Activated CD8-positive, alpha-beta memory T cell treated with anti-CD3 and anti-CD28 coated beads, Interleukin-2, amount 50 U/mL, for 1 hour (primary cell): ENCODE measurements around the gene ADISSP.

Experiments used
- DNase-seq: peaks from one replicate; pipeline ENCODE4 v3.0.0-alpha.2; 2020; ENCODE audit errors: extremely low read depth

Gene ADISSP

DNA sequence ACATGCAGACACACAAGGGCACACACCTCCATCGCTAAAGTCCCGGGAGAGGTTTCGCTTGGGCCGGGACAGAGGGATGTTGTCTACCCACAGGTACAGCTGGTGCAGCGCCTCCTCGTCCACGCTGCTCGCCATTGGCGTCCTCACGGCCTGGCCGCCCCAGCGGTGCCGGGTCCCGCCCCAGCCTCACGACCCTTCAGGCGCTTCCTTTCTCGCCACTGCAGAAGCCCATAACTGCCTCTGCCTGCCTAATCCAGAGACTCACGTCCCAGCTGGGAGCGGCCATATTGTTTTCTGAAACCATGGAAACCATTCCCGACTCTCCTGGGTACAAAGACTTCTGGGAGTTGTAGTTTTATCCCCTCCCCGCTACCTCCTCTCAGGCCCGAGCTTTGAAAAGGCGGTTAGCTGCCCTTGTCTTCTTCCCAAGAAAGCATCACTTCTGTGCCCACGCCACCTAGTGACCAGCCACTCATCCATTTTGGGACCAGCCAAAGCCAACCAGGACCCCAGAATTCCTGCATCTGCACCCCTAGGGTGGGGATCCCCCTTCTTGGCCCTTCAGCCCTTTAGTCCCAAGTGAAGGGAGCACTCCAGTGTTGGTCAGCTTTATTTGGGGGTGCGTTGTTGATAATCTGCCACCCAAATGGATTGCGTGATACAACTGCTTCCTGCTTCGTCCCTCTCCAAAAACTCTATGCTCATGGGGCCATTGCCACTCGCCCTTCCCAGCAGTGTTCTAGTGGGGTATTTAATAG, 13.8 kb upstream of the ADISSP start, which contains the start of gene SPEF1:
Gene SPEF1 (minus strand): TSS at position 296 of the 758 bp plus-strand sequence. CDS start 161 bp downstream, at position 135.
- no peak for DNase-seq

GRCh38 chr20:3778976-3779375, 11.4 kb upstream of the ADISSP start:
- no peak for DNase-seq

DNA sequence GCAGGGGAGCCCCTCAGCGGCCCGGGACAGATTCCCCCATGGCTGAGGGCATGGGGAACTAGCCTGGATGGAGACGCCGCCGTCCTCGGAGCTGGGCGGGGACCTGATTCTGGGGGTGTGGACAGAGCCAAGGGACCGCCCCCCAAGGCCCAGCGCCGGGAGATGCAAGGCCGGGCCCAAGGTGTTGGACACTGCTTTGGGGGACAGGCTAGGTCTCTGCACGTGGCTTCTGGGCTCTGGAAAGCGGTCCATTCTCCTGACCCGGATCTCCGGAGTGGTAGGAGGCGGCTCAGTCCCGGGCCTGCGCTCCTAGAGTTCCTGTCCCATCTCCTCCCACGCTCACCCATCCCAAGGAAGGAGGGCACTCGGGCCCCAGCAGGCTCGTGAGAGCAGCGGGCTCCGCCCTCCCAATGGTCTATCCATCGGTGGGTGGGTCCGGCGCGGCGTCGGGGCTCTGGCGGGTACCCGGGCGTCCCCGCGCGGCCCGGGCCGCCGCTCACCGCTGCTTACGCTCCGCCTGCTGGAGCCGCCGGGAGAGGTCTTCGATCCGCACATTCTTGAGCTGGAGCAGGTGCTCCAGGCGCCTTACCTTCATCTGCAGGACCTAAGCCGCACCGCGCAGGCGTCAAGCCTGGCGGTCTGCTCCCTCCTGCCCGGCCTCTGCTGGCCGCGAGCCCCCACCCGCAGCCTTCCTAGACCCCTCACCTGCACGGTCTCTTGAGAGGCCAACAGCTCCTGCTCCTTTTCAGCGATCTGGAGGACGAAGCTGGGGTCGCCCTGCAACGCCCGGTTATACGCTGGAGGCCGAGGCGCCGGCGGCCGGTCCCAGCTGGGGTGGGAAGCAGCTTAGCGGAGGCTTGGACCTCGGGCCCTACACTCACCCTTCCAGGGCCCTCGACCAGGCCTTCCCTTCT, 10.4 kb upstream of the ADISSP start:
- no peak for DNase-seq

GRCh38 chr20:3777381-3777715, 9.8 kb upstream of the ADISSP start:
- DNase-seq, result no peak

- no peak for DNase-seq
Measured at GRCh38 chr20:3775457-3776108, 8.0 kb upstream of the ADISSP start.

- DNase-seq, result no peak
Measured at GRCh38 chr20:3771552-3772058, 4.1 kb upstream of the ADISSP start.

DNA sequence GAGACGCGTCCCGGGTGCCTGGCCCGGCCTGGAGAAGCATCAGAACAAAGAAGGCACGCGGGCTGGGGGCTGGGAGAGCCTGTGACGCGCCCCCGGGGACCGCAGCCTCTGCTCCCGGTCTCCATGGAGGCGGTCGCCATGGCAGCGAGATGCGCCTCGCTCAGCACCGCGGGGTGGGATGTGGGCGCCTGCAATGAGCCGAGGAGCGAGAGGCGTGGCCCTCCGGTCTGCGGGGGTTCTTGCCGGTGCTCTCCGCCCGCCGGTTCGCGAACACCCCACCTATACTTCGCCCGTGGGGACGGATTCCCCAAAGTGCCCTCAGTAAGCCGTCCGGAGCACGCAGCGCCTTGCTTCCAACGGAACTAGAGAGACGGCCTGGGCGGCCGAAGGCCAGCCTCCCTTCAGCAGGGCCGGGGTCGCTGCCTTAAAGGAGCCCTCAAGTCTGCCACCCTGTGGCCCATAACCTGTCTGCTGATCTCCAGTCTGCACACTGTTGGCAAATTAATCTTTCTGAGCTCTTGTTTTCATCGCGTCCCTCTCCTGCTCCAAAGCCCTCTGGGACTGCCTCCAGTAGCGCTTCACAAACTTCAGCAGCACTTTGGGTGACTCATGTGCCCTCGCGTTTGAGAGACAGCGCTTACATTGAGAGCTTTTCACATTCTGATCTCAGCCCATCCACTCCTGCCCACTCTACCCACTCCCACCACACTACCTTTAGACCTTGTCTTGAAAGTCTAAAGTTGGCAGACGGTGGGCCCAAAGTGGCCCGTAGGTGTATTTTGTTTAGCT, 983 bp upstream of the ADISSP start:
- DNase-seq, result peak; percentile 60

GRCh38 chr20:3767110-3767426, 485 bp downstream of the ADISSP start:
- DNase-seq, result no peak

GRCh38 chr20:3766422-3767109, 987 bp downstream of the ADISSP start:
- no peak for DNase-seq

DNA sequence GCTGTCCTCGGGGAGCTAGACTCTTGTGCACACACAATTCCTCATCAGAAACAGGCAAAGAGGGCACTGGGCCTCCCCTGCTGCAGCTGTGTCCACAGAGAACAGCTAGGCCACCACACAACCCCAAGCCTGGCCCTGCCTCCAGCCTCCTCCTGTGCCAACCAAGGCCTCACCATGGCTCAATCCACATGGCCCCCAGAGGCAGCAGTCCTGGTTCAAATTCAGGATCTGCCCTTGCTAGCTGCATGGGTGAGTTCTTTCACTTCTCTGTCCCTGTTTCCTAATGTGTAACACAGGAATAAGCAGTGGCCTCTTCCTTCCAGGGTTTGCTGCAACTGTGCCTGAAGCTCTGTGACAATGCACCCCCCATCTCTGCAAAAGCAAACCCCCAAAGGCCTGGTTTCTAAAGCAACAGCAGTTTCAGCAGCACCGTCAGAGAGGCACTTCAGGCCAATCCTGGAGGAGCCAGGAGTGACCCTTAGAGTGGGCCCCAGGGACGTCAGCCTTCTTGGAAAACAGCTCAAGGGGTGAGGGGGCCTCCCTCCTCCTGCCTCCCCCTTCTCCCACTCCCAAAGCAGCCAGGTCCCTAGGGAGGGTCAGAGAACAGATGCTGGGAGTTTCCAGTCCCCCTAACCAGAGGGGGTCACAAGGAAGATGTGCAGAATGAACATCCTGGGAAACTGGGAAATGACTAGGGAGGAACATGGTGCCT, 2.2 kb downstream of the ADISSP start:
- DNase-seq, result no peak

- DNase-seq, result no peak
Measured at GRCh38 chr20:3764659-3765058, 2.9 kb downstream of the ADISSP start.

DNA sequence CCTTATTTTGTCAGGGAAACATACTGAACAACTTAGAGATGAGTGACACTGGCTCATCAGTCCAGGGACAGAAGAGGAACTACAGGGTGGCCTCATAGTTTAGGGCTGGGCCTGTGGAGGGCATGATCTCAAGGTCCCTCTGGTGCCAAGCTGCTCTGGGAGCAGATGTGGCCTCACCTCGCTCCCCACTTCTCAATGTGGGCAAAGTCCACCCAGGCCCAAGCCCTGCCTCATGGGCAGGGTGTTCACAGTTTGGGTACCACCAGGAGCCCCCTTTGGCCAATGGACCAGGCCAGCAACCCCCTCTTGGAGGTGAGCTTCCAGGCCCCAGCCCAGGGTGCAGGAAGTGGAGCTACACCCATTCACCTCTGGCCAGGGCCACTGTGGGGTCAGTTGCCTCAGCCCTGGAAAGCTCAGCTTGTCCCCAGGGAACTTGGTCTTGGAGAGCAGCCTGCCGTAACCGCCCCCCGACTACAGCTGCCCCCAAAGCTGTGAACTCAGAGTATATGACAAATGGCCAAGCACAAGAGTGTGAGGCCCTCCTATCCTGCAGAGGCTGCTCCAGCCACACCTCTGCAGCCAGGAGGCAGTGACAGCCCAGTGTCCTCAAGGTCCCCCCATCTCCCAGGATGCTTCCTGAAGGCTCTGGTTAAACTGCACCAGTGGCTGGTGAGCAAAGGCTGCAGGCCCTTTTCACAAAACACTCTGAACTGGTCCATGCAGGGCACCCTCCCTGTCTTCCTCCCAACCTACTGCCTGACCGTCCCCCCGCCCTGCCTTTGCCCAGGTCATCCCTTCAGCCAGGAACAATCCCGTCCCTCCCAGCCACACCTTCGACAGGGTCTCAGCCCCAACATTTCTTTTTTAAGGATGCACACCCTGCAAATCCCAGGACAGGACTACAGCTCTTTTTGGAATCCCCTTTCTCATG, 3.6 kb downstream of the ADISSP start:
- DNase-seq, result no peak

DNA sequence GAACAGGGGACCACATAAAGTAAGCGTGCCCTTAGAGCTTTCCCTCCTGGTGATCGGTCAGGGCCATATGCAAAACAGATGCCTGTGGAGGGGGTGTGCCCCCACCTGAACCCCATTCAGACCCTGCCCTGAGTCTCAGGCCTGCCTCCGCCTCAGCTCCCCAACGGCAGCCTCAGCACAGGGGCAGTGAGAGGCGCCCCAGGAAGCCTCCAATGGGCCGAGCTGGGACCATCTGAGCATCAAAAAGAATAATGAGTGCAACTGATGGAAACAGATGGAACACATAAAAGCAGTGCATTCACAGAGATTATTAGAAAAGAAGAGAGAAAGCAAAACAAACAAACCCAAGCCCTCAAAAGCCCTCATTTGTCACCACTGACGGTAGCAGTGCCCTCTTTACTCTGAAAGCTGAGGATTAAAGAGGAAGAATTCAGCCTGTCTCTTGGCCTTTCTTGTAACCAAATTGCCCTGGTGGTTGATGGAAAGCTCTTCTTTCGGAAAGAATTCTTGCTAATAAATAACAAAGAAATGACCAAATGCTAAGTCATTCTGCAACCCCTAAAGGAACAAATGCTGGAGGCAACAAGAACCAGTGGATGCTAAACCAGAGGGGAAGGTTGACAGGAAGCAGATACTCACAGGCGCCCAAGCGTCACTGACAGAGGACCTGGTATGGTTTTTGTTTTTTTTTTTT, 6.8 kb downstream of the ADISSP start:
- no peak for DNase-seq

DNA sequence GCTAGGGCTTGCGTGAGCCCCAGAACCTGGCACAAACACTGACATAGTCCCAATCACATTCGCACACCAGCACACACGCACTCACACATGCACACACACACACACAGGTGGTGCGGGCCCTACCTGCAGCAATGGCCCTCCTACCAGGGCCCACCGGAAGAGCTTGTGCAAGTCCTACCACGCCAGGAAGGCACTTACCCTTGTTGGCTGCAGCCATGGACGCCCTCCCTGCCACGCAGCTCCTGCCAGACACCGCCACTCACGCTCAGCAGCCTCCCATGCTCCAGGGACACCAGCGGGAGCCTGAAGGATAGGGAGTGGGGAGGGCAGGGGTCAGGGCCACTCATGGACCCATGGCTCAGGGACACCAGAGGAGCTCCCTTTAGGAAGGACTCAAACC, 7.7 kb downstream of the ADISSP start:
- DNase-seq, result no peak

DNA sequence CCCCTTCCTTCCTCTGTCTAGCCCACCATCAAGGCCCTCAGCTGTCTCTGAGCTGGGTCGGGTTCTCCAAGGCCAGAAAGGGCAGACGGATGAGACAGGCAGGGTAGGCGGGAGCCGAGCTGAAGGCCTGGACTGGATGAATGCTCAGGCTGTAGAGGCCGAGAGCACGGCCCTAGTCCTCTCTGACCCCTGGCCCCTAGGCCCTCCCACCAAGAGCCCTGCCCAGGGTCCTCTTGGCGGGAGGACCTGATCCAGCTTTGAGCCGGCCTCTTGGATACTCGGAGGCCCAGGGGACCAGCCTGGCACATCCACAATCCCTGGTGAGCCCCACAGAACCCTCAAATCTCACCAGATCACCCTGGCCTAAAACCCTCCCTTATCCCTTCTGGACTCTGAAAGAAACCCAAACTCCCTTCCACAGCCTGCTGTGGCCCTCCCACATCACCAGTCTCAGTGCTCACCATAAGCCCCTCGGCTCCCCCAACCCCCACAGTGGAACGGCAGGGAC, 8.2 kb downstream of the ADISSP start:
- DNase-seq, result no peak

DNA sequence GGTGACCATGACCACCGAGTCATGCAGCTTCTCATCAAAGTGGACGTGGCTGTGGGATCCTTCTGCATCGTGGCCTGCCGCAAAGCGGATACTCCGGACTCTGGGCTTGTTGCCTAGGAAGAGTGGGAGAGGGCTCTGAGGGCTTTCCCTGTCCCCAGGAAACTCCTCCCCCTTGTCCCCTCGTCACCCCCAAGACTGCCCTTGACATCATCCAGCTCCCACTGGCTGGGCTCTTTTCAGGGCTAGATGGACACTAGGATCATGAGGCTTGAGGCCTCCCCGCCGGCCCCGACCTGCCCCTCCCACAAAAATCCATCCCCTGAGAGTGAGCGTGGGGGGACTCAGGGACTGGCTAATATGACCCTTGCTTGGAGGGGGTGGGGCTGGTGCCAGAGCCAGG, 9.0 kb downstream of the ADISSP start:
- DNase-seq, result no peak

DNA sequence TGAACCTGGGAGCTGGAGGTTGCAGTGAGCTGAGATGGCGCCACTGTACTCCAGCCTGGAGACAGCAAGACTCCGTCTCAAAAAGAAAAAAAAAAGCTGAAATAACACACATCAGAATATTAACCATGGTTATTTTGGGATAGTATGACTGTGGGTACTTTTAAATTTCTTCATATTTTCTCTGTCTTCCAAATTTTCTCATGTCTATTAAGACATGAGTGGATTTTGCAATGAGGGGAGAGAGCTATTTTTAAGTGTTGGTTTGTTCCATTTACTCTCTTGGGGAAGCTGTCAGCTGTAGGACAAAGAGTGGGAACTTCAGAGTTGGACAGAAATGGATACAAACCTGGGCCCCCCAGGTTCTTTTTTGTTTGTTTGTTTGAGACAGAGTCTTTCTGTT, 10.3 kb downstream of the ADISSP start:
- DNase-seq, result no peak

DNA sequence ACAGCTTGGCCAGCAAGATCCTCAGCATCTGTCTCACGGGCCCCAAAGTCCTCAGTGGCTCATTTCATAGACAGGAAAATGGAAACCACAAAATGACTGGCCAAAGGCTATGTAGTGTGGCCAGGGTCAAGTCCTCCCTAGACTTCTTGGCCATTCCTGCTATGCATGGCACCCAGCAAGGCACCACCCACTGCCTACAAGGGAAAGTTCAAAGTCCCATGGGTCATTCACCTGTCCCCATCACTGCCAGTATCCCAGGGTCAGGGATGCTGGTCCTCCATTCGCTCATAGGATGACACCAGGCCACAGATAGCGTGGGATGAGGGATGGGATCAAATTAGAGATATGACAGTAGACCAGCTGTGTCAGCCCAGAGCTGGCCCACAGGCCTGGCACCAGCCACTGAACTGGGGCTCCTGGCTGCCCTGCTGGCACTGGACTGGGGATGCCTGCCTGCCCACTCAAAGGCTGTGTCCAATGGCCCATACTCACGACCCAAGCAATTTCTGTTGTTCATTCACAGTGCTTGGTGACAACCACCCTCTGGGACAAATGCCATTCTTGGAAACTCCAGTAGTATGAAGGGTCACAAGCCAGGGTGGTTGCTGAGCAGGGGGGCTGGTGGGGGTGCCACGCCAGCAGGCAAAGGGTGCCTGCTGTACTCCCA, 11.6 kb downstream of the ADISSP start:
- no peak for DNase-seq
